Keratinocyte (primary cell): Measurements from ENCODE around the gene FOXN1.

Experiments
- EZH2 ChIP-seq: IDR thresholded peaks from one replicate; pipeline ENCODE4 v1.6.1; 2012; ENCODE audit warnings: inconsistent platforms, mild to moderate bottlenecking, low read length, moderate library complexity
- TF ChIP-seq, protein P1 (sequence below), 3 experiments: IDR thresholded peaks in 1 of 3; conservative IDR thresholded peaks in 1 of 3; optimal IDR thresholded peaks in 1 of 3; 2 replicates in 2 of 3; 3 replicates in 1 of 3; pipeline versions ENCODE3 to v1.5.1; 2011; ENCODE audit warnings: low read length in 3 of 3, mild to moderate bottlenecking in 3 of 3, moderate library complexity in 2 of 3, control low read depth in 1 of 3, inconsistent platforms in 1 of 3; ENCODE audit not compliant: insufficient read depth in 2 of 3; ENCODE audit errors: extremely low read depth in 1 of 3

DNA sequence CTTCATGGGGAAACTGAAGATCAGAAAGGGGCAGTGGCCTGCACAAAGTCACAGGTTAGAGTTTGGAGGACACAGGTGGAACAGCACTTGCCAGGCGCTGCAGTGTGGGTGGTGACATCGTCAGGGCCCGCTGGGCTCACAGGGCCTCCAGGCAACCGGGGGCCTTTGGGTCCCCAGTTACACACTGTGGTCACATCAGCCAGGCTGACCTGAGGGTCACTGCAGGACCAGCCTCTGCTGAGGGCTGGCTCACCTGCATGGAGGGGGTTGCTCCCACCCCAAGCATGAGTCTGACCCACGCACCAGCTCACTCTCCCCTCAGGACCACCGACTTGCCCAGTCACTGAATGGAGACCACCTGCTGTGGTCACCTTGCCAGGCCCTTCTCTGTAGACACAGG is 17.0 kb downstream of the FOXN1 start:
- TF ChIP-seq EZH2 = no peak
- TF ChIP-seq, protein P1, sequence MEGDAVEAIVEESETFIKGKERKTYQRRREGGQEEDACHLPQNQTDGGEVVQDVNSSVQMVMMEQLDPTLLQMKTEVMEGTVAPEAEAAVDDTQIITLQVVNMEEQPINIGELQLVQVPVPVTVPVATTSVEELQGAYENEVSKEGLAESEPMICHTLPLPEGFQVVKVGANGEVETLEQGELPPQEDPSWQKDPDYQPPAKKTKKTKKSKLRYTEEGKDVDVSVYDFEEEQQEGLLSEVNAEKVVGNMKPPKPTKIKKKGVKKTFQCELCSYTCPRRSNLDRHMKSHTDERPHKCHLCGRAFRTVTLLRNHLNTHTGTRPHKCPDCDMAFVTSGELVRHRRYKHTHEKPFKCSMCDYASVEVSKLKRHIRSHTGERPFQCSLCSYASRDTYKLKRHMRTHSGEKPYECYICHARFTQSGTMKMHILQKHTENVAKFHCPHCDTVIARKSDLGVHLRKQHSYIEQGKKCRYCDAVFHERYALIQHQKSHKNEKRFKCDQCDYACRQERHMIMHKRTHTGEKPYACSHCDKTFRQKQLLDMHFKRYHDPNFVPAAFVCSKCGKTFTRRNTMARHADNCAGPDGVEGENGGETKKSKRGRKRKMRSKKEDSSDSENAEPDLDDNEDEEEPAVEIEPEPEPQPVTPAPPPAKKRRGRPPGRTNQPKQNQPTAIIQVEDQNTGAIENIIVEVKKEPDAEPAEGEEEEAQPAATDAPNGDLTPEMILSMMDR (optimal IDR thresholded peaks at IDR 0.05 in 1 of 3, IDR thresholded peaks at IDR 0.05 in 1 of 3, conservative IDR thresholded peaks at IDR 0.05 in 1 of 3; ENCODE audit: extremely low read depth in 1 of 3, insufficient read depth in 2 of 3, low read length in 3 of 3) = no peak
